PC-3 (cell line): ENCODE results near the gene FOXP1.

Experiments
- EZH2 ChIP-seq: fragments of 300-600 bp; sonication (generic); IDR thresholded peaks from one replicate; pipeline ENCODE4 v1.6.1; 2017; ENCODE audit warnings: antibody characterized with exemption, mild to moderate bottlenecking, low read length; ENCODE audit not compliant: unreplicated experiment
- EZH2phosphoT487 ChIP-seq: fragments of 300-600 bp; sonication (generic); IDR thresholded peaks from 2 replicates; pipeline ENCODE4 v1.6.1; 2018; ENCODE audit warnings: mild to moderate bottlenecking, antibody characterized with exemption, low read length, borderline replicate concordance
- TF ChIP-seq, protein P1 (sequence below): fragments of 300-600 bp; sonication (generic); conservative IDR thresholded peaks from 2 replicates; pipeline ENCODE4 v1.5.1; 2017; ENCODE audit warnings: antibody characterized with exemption, low read depth, mild to moderate bottlenecking, low read length

DNA sequence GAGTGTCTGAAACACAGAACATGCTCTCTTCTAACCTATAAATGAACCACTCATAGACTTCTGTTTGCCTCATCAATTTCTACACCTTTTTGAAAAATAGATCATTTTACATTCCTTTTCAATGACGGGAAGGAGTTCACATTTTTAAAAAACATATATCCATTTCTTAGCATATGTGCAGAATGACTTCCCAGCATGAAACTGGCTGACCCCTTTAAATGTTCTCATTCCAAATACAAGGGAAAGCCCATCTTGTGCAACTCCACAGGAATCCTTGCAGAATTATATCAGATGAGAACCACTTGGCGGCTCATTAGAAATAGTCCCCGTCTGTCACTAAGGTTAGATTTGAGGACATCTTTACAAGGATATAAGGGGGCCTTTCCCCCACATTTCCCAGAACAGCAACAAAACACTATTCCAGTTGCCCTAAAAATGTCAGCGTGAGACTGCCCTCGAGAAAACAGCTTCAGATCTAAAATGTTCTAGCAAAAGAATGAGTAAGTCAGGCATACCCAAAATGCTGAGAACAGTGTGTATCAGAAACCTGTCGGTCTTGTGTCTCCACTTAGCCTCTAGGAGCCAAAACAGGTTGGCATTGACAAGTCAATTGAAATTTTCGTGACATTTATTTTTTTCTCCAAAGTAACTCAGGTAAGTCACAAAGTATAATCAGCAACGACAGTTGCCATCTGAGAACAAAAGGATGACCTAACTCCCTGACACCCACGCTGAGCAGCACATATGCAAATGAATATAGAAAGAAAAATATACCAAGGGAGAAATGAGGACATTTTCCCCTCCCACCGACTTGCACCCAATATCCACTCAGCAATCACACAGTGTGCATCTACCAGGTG, 63.1 kb downstream of the FOXP1 start:
- TF ChIP-seq, protein P1, sequence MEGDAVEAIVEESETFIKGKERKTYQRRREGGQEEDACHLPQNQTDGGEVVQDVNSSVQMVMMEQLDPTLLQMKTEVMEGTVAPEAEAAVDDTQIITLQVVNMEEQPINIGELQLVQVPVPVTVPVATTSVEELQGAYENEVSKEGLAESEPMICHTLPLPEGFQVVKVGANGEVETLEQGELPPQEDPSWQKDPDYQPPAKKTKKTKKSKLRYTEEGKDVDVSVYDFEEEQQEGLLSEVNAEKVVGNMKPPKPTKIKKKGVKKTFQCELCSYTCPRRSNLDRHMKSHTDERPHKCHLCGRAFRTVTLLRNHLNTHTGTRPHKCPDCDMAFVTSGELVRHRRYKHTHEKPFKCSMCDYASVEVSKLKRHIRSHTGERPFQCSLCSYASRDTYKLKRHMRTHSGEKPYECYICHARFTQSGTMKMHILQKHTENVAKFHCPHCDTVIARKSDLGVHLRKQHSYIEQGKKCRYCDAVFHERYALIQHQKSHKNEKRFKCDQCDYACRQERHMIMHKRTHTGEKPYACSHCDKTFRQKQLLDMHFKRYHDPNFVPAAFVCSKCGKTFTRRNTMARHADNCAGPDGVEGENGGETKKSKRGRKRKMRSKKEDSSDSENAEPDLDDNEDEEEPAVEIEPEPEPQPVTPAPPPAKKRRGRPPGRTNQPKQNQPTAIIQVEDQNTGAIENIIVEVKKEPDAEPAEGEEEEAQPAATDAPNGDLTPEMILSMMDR = no peak
- TF ChIP-seq EZH2 (no peak), EZH2phosphoT487 (no peak)
